ELR (cell line): ENCODE data around the gene TMEM127.
"Not testable (repeated sequence)": the region's sequence is repeated elsewhere in the genome, so short reads cannot be mapped to it uniquely, and the experiment has no call there.

Experiments used
- DNase-seq: peaks from one replicate; pipeline ENCODE4 v3.0.0-alpha.2; 2015; ENCODE audit warnings: low read depth

TMEM127 gene

DNA sequence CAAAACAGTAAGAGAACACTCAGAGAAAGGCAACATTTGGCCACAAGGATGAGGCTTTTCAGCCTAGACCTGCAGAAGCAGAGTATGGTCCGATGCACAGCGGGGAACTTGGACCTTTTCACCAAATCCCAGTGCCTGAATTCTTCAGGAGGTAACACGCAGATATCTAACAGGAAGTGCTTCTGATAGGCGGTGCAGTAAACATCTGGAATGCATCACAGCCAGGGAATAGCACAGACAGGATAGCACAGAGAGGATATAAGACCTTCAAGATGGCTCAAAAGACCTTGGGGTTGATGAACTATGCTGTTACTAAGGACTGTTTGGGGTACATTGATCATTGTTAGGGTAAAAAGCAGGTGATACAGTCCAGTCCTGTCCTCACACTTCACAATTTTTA, 1.7 kb downstream of the TMEM127 start:
- DNase-seq: no peak

DNA sequence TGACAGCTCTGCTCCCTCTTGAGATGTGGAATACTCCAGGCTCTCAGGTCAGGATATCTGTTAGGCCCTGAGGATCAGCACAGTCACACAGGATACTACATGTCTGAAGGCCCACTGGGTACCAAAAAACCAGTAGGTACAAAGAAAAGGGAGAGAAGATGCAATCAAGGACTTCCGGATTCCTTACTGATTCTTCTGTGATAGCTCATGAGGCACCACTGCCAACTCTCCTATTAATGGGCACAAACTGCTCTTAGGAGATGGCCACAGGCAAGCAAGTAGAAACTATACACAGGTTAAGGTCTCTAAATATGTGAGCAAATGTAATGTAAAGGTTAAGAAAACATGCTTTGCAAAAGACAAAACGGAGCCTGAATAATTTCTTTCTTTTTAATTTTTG, 3.5 kb downstream of the TMEM127 start:
- no peak for DNase-seq

DNA sequence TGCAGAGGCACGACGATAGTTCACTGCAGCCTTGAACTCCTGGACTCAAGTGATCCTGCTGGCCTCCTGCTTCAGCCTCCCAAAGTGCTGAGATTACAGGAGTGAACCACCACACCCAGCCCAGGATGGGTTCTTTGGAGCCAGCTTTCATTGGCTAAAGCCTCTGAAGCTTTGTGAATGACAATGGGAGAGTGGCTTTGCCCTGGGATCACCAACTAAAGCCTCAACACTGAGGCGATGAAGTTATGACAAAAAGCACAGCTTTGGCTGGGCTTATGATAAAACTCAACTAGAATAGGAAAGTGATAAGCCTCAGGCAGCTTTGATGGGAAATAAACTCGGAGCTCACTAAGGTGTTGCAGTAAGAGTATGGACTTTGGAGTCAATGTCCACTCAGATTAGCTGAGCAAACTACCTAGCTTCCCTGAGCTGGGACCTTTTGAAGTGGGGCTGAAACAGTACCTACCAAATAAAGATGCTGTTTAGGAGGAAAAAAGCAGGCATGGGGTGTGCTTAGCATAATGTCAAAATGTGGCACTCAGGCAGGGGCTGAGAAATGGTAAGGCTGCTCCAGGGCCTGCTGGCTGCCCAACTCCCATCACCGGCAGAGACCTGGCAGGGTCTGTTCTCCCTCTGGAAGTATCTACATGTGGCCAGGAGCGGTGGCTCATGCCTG, 4.3 kb downstream of the TMEM127 start:
- DNase-seq: no peak

DNA sequence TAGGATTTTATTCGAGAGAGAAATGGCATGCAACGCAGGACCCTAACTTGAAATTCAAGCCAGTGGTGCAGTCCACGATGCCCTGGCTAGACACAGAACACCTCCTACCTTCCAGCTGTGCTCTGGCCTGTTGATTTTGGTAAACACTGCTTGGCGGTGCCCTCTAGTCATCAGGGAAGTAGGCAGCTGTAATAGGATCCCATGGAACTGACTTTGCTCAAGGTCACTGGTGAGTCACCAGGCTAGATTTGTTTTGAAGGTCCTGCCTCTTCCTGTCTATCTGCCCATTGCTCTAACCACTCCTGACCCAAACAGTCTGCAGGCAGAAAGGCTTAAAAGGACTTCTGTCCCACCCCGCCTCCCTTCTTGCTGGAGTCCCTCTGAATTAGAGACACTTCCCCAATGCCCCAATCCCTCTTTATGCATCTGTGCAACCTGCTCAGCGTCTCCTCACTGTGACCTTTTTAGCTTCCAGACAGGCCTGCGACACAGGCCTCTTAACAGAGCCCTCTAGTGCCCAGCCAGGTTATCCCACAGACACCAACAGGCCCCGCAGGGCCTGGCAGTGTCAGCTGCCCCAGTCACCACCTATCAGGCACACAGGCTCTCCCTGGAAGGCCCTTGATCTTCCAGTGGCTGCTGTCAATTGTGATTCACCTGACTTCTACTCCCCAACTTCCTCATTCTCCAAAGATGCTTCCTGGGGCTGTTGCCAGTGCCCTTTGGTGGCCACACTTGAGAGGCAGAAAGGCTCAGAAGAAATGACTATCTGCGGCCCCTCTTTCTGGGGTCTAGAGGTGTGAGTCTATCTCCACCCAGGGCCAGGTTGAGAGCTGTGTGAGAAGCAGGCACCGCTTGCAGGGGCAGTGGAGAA, 5.2 kb downstream of the TMEM127 start:
- peak; percentile 93 for DNase-seq

DNA sequence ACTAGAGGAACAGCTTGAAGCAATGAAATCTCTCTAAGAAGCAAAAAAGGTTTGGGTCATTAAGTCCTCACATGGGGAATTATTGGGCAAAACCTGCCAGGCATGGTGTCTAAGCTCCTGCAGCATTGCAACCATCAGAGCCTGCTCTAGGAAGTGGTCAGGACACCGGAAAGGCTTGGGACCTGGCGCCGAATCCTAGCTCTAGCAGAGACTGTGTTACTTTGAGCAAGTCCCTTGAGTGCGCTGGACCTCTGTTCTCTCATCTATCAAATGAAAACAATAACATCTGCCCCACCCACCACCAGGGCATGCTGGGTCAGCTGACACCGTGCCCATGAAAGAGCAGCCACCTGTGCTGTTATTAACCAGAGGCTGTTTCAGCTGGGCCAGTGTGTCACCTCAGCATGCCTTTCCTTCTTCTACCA, 6.3 kb downstream of the TMEM127 start:
- no peak for DNase-seq

DNA sequence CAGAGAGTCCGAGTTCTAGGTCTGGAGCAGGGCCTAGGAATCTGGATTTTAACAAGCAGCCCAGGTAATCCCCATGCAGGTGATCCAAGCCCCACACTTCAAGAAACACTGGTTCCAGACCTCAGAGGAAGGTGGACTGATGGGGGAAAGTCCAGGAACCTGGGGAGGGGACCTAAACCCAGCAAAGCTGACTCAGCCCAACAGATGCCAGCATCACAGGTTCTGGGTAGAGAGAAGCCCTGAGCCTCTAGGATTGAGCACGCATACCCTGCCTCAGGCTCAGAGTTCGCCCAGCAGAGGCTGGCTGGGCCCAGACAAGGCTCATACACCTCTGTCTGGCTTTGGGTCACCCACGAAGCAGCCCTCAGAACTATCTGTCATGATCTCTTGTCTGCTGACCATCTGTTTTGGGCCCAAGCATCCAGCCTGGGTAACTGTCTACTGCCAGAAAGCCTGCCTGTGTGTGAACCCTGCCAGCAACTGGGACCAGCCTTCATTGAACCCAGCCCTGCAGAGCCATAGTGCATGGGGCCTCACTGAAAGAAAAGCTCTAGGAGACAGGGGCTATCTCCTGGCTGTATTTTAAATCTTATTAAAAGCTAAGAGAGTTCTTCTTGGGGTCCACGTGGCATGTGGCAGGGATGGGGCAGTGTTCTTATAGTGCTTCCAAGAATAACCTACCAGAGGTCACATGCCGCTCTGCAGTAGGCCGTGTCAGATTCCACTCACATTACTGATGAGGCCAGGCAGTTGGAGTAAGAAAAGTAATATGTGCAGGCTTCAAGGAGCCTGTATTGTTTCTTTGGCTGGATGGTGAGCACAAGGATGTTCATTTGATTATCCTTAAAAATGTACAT, 7.4 kb downstream of the TMEM127 start:
- DNase-seq: no peak

DNA sequence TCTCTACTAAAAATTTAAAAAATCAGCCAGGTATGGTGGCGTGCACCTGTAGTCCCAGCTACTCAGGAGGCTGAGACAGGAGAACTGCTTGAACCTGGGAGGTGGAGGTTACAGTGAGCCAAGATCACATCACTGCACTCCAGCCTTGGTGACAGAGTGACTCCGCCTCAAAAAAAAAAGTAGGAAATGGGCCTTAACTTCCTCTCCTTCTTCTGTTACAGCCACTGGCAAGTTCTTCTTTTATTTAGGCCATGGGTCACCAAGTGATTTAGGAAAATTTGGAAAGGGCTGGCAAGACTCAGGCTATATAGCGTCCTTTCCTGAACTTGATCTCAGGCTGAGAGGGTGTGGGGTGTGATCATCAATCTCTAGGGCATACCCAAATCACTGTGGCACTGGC, 8.1 kb downstream of the TMEM127 start:
- not testable (repeated sequence) for DNase-seq

DNA sequence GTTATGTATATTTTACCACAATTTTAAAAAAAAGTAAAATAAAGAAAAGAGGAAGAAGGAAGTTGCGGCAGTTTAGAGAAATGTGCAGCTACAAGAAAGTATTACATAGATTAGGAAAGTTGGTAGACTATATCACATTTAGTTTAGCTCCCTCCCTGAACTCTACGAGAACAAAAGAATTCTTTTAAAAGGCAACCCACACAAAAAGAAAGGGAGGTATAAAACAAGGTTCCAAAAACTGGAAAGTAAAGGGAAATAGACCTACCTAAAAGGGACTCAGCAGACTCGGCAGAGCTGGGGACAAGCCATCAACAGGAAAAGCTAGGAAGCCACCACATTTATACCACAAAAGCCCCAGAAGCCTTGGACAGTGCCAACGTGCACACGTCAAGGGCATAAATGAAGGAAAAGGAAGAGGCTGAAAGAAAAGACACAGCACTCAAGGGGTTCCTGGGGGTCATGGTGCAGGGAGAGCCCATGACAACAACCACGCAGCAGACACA, 9.1 kb downstream of the TMEM127 start:
- DNase-seq: no peak

DNA sequence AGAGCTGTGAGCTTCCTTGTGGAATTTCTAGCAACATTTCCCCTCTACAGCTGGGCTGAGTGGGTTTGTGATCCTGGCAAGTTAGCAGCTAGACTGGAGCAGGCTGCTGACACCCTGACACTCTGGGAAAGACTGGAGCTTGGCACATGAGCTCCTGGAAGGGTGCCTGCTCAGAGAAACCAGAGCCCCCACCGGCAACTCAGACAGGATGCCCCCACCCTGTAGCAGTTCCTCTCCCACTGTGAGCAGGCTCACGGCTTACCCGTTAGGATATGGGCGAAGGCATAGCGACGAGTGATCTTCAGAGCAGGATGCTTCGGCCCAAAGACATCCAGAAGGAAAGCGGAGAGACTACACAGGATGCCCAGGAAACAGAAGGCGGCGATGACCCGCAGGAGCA, 11.2 kb downstream of the TMEM127 start:
- no peak for DNase-seq

DNA sequence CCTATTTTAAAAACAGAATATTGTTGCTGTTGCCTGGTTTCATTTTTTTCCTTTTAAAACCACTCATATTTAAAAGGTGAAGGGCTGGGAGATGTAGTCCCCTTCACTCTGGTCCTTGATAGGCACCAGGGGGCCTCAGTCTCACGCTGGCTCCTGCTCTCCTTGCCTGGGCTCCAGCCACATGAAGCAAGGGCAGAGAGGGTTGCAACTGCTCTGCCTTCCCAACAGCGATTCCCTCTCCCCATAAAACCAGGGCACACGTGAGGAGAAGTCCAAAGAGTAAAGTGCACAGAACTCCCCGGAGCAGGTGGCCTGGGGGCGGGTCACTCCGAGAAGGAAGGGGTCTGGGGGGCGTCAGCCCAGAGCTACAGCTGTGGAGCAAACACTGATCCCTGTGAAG, 12.8 kb downstream of the TMEM127 start:
- no peak for DNase-seq

DNA sequence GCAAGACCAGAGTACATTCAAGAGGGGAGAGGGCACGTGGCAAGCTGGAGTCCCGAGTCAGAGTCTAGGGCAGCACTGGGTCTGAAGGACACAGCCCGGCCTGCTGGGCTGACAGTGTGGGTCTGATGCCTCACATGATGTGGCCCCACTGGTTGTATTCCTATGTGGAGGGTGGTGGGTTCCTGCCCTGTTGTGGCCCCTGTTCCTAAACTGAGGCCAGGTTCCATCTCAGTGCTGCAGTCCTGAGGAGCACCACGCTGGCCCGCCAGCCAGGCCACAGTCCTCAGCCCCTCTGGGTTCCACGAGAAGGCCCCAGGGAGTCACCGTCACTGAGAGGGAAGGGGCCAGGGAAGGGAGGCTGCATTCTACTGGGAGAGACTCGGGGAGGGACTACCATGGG, 13.3 kb downstream of the TMEM127 start:
- DNase-seq: no peak

DNA sequence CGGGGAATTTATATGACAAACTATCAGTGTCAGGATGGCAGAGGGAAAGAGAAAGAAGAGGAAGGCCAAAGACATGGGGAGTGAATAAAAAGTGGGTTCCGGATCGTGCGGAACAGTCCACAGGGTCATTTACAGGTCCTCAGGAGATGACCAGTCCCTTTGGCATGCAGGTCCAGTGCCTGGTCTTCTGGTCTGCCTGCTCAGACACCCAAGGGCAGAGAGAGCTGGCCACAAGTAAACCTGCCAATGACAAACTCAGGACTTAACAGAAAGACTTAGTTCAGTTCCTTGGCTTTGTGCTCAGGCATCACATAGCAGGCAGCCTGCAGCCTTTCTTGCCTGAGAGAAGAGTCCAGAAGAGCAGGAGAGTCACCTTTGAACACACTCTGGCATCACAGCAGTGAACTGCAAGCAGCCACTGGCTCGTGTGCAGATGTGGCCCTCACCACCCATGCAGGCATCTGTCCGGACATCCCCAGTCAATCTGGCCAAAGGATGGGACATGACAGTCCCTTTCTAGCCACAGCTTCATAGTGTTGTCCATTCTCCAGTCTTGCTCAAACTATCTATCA, 14.0 kb downstream of the TMEM127 start:
- peak; percentile 96 for DNase-seq

DNA sequence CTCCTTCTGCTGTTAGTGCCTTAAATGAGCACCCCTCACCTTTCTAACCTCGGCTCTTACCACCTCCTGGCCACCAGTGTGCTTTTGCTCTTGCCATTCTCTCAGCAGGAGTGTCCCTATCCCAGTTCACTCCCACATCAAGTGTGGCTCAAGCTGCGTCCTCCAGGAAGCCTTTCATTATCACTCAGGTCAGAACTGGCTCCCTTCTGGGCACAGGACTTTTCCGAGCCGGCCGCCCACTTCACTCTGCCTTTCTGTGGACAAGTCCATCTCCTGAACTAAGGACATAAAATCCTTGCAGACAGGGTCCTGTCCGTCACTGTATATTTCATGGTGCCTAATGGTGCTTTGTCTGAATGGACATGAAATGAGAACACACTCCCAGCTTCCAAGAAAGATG, 15.6 kb downstream of the TMEM127 start:
- no peak for DNase-seq

DNA sequence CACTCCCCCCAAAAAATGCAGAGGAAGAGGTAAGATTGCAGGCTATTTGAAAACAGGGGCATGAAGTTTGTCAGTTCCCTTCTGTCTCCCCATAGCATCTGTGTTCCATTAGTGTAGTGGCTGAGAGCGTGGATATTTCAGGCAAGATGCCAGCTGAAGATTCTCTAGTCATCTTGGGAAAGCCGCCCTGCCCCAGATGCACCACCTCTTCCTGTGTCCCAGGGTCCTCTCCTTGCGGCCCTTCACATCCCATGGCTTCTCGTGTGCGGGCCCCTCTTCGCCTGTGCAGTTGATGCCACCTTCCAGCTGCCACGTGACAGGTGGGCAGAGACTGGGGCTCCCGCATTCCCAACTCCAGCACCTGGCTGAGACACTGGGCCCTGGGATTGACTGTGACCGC, 16.1 kb downstream of the TMEM127 start:
- no peak for DNase-seq

DNA sequence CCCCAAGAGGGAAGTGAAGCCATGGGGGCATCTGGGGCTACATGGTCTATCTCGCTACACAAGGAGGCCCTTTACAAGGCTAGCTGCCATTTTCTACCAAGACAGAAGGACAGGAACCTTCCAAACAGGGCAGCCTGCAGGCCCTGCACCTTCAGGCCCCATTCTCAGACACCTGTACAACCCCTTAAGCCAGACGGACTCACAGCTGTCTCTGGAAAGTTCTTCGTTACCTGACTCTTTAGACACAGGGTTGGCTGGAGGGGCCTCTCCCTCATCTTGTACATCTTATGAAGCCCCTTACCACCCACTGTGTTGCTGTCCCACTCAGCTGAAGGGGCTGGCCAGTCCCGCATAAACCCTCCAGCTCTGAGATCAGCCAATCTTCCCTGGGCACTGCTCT, 17.2 kb downstream of the TMEM127 start:
- no peak for DNase-seq

DNA sequence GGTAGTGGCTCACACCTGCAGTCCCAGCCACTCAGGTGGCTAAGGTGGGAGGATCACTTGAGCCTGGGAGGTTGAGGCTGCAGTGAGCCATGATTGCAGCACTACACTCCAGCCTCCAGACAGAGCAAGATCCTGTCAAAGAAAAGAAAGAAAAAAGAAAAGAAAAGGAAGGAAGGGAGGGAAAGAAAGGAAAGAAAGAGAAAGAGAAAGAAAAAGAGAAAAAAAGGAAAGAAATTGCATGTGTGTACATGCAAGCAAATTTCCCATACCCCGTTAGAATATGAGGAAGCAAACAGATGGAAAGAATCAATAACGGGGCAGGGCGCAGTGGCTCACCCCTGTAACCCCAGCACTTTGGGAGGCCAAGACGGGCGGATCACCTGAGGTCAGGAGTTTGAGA, 17.9 kb downstream of the TMEM127 start:
- no peak for DNase-seq

DNA sequence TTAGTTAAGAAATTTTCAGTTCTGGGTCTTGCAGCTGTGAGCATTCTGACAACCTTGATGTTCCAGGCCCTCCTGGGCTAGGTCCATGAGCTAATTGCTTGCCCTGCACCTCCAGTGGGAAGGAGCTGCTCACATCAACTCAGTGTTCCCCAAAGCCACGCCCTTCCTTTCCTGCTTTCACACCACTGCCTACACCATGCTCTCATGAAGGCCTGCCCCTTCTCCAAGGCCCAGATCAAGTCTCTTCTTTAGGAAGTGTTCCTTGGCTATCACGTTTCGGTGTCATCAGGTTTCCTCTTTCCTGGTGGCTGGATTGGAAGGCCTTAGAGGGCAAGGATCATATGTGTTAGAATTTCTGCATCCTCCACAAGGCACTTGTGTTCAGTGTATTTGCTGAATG, 18.8 kb downstream of the TMEM127 start:
- no peak for DNase-seq

DNA sequence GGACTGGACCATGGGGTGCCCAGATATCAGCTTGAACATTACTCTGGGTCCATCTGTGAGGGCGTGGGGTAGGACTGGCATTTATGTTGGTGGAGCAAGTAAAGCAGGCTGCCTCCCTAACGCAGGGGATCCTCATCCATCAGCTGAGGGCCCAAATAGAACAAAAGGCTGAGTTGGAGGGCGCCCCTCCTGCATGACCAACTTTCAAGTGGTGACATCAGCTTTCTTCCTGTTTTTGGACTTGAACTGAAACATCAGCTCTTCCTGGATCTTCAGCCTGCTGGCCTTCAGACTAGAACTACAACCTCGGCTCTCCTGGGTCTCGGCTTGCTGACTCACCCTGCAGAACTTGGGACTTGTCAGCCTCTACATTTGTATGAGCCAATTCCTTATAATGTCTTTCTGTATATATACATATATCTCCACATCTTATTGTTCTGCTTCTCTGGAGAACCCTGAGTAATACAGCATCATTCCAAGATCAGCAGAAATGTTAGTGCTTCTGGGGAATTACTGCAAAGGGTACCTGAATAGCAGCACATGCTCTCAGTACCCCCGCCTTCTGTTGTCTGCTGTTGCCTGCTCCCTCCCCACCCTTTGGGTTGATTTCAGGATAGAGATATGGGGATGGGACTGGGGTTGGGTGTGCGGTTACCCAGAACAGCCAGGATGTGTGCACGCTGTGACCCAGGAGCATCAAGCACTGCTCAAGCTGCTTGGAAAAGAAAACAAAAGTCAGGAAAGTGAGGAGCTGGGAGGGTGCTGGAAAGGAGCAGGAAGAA, 20.0 kb downstream of the TMEM127 start:
- peak; percentile 69 for DNase-seq

DNA sequence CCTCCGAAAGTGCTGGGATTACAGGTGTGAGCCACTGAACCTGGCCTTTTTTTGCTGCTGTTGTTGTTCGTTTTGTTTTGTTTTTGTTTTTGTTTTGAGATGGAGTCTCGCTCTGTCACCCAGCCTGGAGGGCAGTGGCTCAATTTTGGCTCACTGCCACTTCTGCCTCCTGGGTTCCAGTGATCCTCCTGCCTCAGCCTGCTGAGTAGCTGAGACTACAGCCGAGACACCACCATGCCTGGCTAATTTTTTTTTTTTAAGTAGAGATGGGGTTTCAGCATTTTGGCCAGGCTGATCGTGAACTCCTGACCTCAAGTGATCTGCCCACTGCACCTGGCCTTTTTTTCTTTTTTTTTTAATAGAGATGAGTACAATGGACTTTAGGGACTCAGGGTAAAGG, 22.0 kb downstream of the TMEM127 start:
- no peak for DNase-seq

DNA sequence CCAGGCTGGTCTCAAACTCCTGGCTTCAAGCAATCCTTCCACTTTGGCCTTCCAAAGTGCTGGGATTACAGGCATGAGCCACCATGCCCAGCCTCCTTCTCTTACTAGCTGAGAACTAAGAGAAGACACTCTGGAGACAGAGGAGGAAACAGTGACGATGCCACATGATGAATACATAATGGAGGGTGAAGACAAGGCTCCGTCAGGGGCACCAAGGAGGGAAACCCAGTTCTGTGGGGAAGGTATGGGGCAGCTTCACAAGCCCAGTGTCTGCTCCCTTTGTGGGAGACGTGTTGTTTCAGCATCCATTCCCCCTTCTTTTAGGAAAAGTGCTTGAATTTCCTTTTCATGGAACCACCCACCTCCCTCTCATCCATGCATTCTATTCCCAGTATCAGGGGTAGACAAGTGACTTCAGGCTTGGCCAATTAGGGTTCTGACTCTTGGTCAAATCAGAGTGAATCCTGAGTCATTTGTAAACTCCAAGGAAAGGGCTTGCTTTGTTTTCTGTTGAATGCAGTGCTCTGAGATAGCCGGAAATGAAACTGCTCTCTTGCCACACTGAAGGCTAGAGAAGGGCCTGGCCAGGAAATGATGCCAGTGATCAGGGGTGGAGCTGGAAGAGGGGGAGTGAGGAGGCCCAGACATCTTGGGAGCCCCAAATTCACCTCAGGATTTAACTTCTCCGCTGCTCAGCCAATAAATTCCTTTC, 23.7 kb downstream of the TMEM127 start:
- peak; percentile 93 for DNase-seq

DNA sequence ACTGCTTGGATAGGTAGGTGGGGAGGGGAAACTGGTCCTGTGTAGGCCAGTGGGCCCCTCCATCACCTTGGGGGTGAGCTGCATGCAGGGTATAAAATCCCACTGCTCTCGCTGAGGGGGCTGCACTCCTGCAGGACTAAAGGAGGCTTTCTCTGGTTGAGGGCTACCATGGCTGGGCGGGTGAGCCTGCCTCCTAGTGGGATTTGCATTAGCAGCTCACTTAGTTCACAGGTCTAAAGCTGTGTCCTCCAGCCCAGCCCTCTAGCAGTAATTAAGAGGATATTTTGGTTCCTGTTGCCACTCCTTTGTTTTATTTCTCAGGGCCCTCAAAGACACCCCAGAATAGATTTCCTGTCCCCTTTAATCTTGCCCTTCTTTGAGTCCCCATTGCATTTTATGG, 24.6 kb downstream of the TMEM127 start:
- DNase-seq: no peak
